ENCODE results near the gene PRKG1.

PRKG1 gene

DNA sequence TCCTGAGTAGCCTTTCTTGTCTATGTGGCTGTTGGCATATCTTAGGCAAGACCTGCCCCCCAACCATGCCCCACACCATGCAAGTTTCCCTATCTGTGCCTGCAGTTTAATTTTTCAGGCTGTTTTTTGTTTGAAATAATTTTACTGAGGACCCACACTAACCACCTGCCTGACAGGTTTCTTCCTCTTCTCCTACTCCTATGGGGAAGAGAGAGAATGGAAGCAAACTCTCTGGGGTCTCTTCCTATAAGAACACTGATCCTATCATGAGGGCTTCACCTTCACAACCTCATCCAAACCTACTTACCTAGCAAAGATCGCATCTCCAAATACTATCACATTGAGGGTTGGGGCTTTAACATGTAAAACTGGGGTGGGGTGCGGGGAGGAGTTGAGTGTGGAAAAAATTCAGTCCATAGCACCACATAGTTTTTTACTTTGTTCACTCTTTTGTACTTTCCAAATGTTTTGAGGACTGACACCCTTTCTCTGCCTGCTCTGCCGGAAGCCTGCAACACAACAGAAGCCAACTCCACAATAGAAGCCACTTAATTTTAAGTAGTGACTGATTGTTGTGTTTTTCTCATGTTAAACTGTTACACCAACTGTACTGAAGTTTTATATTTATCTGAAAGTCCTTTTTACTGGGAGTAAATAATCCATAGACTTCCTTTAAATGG lies 692.3 kb downstream of the PRKG1 start:
- H3K4me3 ChIP-seq (replicated peaks; ENCODE audit: insufficient read depth, low read length), result no peak overlapping the region
- H3K27ac ChIP-seq (replicated peaks), result no peak overlapping the region
- H3K27me3 ChIP-seq (ENCODE audit: insufficient read depth, poor library complexity, severe bottlenecking), result no peaks in the 10 kb centered on the region
- TF ChIP-seq POLR2AphosphoS5 (IDR thresholded peaks at IDR 0.05; ENCODE audit: low read depth), result no peak
- no peak for TF ChIP-seq SPI1 (IDR thresholded peaks at IDR 0.05; ENCODE audit: borderline replicate concordance, low read depth)
- TF ChIP-seq, protein P1, sequence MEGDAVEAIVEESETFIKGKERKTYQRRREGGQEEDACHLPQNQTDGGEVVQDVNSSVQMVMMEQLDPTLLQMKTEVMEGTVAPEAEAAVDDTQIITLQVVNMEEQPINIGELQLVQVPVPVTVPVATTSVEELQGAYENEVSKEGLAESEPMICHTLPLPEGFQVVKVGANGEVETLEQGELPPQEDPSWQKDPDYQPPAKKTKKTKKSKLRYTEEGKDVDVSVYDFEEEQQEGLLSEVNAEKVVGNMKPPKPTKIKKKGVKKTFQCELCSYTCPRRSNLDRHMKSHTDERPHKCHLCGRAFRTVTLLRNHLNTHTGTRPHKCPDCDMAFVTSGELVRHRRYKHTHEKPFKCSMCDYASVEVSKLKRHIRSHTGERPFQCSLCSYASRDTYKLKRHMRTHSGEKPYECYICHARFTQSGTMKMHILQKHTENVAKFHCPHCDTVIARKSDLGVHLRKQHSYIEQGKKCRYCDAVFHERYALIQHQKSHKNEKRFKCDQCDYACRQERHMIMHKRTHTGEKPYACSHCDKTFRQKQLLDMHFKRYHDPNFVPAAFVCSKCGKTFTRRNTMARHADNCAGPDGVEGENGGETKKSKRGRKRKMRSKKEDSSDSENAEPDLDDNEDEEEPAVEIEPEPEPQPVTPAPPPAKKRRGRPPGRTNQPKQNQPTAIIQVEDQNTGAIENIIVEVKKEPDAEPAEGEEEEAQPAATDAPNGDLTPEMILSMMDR (IDR thresholded peaks at IDR 0.05; ENCODE audit: insufficient read depth, low read length), result no peak
- no peak for TF ChIP-seq GABPA (IDR thresholded peaks at IDR 0.05; ENCODE audit: low read depth)
- TF ChIP-seq, protein P2, sequence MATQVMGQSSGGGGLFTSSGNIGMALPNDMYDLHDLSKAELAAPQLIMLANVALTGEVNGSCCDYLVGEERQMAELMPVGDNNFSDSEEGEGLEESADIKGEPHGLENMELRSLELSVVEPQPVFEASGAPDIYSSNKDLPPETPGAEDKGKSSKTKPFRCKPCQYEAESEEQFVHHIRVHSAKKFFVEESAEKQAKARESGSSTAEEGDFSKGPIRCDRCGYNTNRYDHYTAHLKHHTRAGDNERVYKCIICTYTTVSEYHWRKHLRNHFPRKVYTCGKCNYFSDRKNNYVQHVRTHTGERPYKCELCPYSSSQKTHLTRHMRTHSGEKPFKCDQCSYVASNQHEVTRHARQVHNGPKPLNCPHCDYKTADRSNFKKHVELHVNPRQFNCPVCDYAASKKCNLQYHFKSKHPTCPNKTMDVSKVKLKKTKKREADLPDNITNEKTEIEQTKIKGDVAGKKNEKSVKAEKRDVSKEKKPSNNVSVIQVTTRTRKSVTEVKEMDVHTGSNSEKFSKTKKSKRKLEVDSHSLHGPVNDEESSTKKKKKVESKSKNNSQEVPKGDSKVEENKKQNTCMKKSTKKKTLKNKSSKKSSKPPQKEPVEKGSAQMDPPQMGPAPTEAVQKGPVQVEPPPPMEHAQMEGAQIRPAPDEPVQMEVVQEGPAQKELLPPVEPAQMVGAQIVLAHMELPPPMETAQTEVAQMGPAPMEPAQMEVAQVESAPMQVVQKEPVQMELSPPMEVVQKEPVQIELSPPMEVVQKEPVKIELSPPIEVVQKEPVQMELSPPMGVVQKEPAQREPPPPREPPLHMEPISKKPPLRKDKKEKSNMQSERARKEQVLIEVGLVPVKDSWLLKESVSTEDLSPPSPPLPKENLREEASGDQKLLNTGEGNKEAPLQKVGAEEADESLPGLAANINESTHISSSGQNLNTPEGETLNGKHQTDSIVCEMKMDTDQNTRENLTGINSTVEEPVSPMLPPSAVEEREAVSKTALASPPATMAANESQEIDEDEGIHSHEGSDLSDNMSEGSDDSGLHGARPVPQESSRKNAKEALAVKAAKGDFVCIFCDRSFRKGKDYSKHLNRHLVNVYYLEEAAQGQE (IDR thresholded peaks at IDR 0.05; ENCODE audit: insufficient replicate concordance, low read depth), result no peak
- no peak for DNase-seq (ENCODE audit: low read depth in 1 of 2, low spot score in 1 of 2)

DNA sequence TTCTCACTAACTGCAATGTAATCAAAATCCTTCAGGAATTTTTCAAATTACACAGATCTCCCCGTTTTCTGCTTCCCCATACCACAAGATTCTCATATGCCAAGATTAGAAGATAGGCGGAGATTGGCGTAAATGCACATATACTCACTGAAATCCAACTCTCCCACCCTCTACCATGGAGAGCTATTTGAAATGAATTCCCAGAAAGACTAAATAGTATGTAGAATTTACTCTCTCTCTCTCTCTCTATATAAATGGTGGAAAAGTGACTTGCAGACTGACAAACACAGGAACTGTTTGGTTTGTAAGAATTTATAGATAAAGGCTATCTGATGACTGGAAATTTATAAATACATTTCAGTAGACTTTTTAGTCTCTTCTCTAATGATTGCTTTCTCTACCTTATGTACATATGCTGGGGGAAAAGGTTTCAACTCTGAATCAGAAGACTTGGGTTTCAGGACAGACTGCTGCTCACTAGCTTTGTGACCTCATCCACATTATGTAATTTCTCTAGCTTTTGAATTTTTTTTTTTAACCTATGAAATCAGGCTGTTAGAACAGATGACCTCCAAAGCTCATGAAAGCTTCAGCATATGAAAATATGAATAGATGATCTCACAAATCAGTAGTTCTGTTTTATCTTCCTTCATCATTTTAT lies 692.9 kb downstream of the PRKG1 start:
- Histone ChIP-seq H3K27ac (replicated peaks) (no peak overlapping the region), H3K27me3 (ENCODE audit: insufficient read depth, poor library complexity, severe bottlenecking) (no peaks in the 10 kb centered on the region), H3K4me3 (replicated peaks; ENCODE audit: insufficient read depth, low read length) (no peak overlapping the region)
- TF ChIP-seq GABPA (IDR thresholded peaks at IDR 0.05; ENCODE audit: low read depth), result no peak
- no peak for TF ChIP-seq POLR2AphosphoS5 (IDR thresholded peaks at IDR 0.05; ENCODE audit: low read depth)
- TF ChIP-seq, protein P2 (IDR thresholded peaks at IDR 0.05; ENCODE audit: insufficient replicate concordance, low read depth), result no peak
- TF ChIP-seq, protein P1 (IDR thresholded peaks at IDR 0.05; ENCODE audit: insufficient read depth, low read length), result no peak
- no peak for TF ChIP-seq SPI1 (IDR thresholded peaks at IDR 0.05; ENCODE audit: borderline replicate concordance, low read depth)
- no peak for DNase-seq (ENCODE audit: low read depth in 1 of 2, low spot score in 1 of 2)

DNA sequence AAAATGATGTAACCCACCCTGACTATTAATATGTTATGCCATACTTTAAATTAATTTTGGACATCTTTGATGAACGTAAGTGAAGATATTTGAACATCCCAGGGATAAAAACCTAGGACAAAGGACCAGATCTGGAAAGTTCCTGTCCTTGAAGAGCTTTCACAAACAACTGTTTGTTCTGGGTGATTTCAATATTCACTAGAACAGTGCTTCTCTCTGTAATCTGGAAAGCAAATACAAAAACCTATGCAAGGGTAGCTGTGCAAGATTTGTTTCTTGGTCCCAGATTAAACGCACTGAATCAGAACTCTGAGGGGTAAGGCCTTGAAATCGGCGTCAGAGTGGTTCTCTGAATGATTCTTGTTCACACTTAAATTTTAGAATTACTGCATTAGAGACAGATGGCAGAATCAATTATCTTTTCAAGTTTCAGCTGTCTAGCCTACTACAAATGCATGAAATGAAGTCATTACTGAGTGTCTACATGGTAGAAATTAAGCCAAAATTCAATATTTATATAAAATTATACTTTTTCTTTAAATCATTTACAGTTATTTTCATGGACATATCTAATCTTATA lies 694.7 kb downstream of the PRKG1 start:
- Histone ChIP-seq H3K27ac (replicated peaks) (no peak overlapping the region), H3K27me3 (ENCODE audit: insufficient read depth, poor library complexity, severe bottlenecking) (no peaks in the 10 kb centered on the region), H3K4me3 (replicated peaks; ENCODE audit: insufficient read depth, low read length) (no peak overlapping the region)
- TF ChIP-seq, protein P1 (IDR thresholded peaks at IDR 0.05; ENCODE audit: insufficient read depth, low read length), result no peak
- TF ChIP-seq, protein P2 (IDR thresholded peaks at IDR 0.05; ENCODE audit: insufficient replicate concordance, low read depth), result no peak
- TF ChIP-seq SPI1 (IDR thresholded peaks at IDR 0.05; ENCODE audit: borderline replicate concordance, low read depth) (no peak), GABPA (IDR thresholded peaks at IDR 0.05; ENCODE audit: low read depth) (no peak), POLR2AphosphoS5 (IDR thresholded peaks at IDR 0.05; ENCODE audit: low read depth) (no peak)
- no peak for DNase-seq (ENCODE audit: low read depth in 1 of 2, low spot score in 1 of 2)

All from HL-60 (cell line).